HCT116 (cell line): ENCODE measurements around the gene SRRM2.

Experiments
- EZH2 ChIP-seq: fragments of 200-600 bp; sonication (generic); IDR thresholded peaks from 2 replicates; pipeline ENCODE4 v1.6.1; 2017; ENCODE audit warnings: antibody characterized with exemption, mixed run types
- POLR2A ChIP-seq: IDR thresholded peaks from 2 replicates; pipeline ENCODE4 v1.7.0; 2011; ENCODE audit warnings: borderline replicate concordance; ENCODE audit not compliant: insufficient read depth, insufficient read length; ENCODE audit errors: extremely low read depth
- TCF7L2 ChIP-seq: IDR thresholded peaks from 2 replicates; pipeline ENCODE4 v1.7.0; 2011; ENCODE audit warnings: borderline replicate concordance, inconsistent platforms; ENCODE audit not compliant: insufficient read depth, insufficient read length; ENCODE audit errors: extremely low read depth
- YY1 ChIP-seq: IDR thresholded peaks from 2 replicates; pipeline ENCODE4 v1.6.1; 2011; ENCODE audit warnings: low read length, low read depth, moderate library complexity, mild to moderate bottlenecking; ENCODE audit not compliant: insufficient replicate concordance; ENCODE audit errors: extremely low read depth
- TF ChIP-seq, protein P1 (sequence below): IDR thresholded peaks from 2 replicates; pipeline ENCODE4 v1.6.1; 2012
- TF ChIP-seq, protein P2 (sequence below), 3 experiments: fragments of 200-600 bp in 1 of 3; sonication (generic) in 1 of 3; IDR thresholded peaks in 2 of 3; conservative IDR thresholded peaks in 1 of 3; 2 replicates each; pipeline ENCODE4 v1.5.1; 2012 to 2017; ENCODE audit warnings: low read depth in 2 of 3, low read length in 2 of 3, antibody characterized with exemption in 1 of 3, borderline replicate concordance in 1 of 3, control low read depth in 1 of 3, mild to moderate bottlenecking in 1 of 3, mixed read lengths in 1 of 3, mixed run types in 1 of 3, moderate library complexity in 1 of 3; ENCODE audit not compliant: insufficient read depth in 1 of 3

DNA sequence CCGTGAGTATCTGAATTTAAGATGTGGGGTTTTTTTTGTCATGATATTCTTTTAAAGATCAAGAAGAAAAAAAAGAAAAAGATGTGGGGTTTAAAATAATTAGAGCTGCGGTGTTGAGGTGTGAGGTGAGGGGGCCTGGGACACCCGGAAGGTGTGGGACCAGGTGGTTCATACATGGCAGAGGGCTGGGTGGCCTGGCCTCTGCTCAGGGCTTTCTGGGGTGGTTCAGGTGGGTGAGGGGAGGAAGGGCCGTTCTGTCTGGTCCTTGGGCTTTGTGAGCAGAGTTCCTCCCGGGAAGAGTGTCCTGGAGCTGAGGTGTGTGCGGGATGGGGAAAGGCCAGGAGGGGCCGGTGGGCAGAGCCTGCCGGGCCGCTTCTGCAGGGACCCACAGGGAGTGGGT is 37.4 kb upstream of the SRRM2 start:
- TF ChIP-seq, protein P1, sequence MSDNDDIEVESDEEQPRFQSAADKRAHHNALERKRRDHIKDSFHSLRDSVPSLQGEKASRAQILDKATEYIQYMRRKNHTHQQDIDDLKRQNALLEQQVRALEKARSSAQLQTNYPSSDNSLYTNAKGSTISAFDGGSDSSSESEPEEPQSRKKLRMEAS: no peak
- TF ChIP-seq, protein P2, sequence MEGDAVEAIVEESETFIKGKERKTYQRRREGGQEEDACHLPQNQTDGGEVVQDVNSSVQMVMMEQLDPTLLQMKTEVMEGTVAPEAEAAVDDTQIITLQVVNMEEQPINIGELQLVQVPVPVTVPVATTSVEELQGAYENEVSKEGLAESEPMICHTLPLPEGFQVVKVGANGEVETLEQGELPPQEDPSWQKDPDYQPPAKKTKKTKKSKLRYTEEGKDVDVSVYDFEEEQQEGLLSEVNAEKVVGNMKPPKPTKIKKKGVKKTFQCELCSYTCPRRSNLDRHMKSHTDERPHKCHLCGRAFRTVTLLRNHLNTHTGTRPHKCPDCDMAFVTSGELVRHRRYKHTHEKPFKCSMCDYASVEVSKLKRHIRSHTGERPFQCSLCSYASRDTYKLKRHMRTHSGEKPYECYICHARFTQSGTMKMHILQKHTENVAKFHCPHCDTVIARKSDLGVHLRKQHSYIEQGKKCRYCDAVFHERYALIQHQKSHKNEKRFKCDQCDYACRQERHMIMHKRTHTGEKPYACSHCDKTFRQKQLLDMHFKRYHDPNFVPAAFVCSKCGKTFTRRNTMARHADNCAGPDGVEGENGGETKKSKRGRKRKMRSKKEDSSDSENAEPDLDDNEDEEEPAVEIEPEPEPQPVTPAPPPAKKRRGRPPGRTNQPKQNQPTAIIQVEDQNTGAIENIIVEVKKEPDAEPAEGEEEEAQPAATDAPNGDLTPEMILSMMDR (IDR thresholded peaks at IDR 0.05 in 2 of 3, conservative IDR thresholded peaks at IDR 0.05 in 1 of 3; ENCODE audit: borderline replicate concordance in 1 of 3, insufficient read depth in 1 of 3, low read depth in 2 of 3, low read length in 2 of 3): no peak
- TF ChIP-seq POLR2A (no peak), TCF7L2 (no peak), YY1 (no peak), EZH2 (no peak)
